Measurements from ENCODE around the gene USP47.

USP47 gene

DNA sequence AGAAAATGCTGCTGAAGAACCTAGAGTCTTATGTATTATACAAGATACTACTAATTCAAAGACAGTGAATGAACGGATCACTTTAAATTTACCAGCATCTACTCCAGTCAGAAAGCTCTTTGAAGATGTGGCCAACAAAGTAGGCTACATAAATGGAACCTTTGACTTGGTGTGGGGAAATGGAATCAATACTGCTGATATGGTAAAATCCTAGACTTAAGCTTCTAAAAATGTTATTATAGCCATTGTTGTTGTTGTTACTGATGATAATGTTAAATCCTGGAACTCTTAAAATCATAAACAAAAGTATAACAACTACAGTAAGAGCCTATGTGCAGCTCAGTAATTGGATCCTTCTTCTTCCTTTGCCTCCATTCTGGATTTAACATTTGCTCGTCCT is 38.4 kb downstream of the USP47 start:
- TF ChIP-seq, protein P1, sequence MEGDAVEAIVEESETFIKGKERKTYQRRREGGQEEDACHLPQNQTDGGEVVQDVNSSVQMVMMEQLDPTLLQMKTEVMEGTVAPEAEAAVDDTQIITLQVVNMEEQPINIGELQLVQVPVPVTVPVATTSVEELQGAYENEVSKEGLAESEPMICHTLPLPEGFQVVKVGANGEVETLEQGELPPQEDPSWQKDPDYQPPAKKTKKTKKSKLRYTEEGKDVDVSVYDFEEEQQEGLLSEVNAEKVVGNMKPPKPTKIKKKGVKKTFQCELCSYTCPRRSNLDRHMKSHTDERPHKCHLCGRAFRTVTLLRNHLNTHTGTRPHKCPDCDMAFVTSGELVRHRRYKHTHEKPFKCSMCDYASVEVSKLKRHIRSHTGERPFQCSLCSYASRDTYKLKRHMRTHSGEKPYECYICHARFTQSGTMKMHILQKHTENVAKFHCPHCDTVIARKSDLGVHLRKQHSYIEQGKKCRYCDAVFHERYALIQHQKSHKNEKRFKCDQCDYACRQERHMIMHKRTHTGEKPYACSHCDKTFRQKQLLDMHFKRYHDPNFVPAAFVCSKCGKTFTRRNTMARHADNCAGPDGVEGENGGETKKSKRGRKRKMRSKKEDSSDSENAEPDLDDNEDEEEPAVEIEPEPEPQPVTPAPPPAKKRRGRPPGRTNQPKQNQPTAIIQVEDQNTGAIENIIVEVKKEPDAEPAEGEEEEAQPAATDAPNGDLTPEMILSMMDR (IDR thresholded peaks at IDR 0.05; ENCODE audit: low read depth, low read length, missing control alignments): no peak
- no peak for DNase-seq (ENCODE audit: extremely low read depth, low read depth)
- H3K4me3 ChIP-seq (replicated peaks; ENCODE audit: low read depth, low read length): no peak overlapping the region

DNA sequence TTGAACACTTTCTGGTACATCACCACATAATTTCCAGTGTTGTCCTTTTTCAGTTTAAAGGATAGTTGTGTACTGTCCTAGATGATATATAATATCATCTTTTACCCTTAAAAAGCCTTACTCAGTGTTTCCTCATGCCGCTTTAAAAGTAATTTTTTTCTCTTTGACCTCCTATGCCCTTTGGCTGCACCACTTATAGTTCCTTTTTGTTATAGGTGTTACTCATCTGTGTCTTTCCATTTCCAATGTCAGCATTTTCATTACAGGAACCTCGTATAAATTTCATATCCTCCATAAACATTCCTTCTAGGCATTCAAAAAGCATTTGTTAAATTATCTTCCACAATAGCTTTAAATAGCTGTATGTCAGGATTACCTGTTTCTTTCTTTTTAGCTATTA is 40.8 kb downstream of the USP47 start:
- no peak overlapping the region for H3K4me3 ChIP-seq (replicated peaks; ENCODE audit: low read depth, low read length)
- TF ChIP-seq, protein P1 (IDR thresholded peaks at IDR 0.05; ENCODE audit: low read depth, low read length, missing control alignments): no peak
- DNase-seq (ENCODE audit: extremely low read depth, low read depth): no peak

GRCh38 chr11:11884351-11884750 is 42.6 kb downstream of the USP47 start:
- H3K4me3 ChIP-seq (replicated peaks; ENCODE audit: low read depth, low read length): no peak overlapping the region
- TF ChIP-seq, protein P1 (IDR thresholded peaks at IDR 0.05; ENCODE audit: low read depth, low read length, missing control alignments): no peak
- DNase-seq (ENCODE audit: extremely low read depth, low read depth): no peak

DNA sequence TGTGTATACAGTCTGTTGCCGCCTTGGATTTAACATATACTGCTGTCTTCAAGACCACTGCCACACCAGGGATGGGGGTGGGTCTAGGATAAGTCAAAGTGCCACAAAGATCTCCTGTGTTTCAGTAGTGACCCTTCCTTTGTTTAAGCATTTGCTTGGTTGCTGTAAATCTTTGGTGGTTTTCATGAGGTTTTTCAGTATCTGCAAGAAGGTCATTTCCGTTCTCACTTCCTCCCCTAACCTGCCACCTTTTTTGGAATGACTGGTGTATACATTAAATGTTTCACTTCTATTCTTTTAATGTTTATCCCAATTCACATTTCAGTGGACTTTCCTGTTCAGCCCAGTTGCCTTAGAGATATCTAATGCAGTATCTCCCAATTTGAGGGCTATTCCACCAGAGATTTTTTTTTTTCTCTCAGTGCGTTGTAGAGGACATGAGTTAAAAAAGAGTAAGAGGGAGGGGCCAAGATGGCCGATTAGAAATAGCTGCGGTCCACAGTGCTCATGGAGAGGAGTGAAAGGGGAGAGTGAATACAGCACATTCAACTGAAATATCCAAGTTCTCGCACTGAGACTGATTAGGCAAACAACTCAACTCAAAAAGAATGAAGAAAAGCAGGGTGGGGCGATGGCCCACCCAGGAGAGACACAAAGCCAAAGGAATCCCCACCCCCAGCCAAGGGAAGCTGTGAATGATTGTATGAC is 43.2 kb downstream of the USP47 start:
- TF ChIP-seq, protein P1 (IDR thresholded peaks at IDR 0.05; ENCODE audit: low read depth, low read length, missing control alignments): no peak
- no peak overlapping the region for H3K4me3 ChIP-seq (replicated peaks; ENCODE audit: low read depth, low read length)

GRCh38 chr11:11894486-11894885 is 52.7 kb downstream of the USP47 start:
- H3K4me3 ChIP-seq (replicated peaks; ENCODE audit: low read depth, low read length): no peak overlapping the region
- DNase-seq (ENCODE audit: extremely low read depth, low read depth): no peak
- TF ChIP-seq, protein P1 (IDR thresholded peaks at IDR 0.05; ENCODE audit: low read depth, low read length, missing control alignments): no peak

More for the DNA sequence above, 43.2 kb downstream of the USP47 start:
- no peak for DNase-seq (ENCODE audit: extremely low read depth, low read depth)

GRCh38 chr11:11895672-11896071 is 53.9 kb downstream of the USP47 start:
- H3K4me3 ChIP-seq (replicated peaks; ENCODE audit: low read depth, low read length): no peak overlapping the region
- DNase-seq (ENCODE audit: extremely low read depth, low read depth): no peak
- TF ChIP-seq, protein P1 (IDR thresholded peaks at IDR 0.05; ENCODE audit: low read depth, low read length, missing control alignments): peak; percentile 5

DNA sequence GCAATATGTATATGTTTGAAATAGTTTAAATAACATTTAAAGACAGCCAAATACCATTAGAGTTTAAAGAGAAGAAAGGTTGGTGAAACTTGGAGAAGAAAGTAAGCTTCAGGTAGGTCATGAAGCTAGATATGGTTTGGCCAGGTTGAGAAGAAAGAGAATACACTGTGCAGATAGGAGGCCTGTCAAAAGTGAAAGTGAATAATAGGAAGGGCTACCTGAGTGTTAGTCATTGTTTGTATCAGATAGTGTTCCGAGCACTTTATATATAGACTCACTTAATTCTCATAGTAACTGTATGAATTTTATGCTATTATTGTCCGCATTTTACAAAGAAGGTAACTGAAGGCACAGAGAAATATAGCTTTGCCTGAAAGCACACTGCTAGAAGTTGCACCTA is 56.9 kb downstream of the USP47 start:
- no peak for DNase-seq (ENCODE audit: extremely low read depth, low read depth)
- no peak overlapping the region for H3K4me3 ChIP-seq (replicated peaks; ENCODE audit: low read depth, low read length)
- TF ChIP-seq, protein P1 (IDR thresholded peaks at IDR 0.05; ENCODE audit: low read depth, low read length, missing control alignments): no peak

Measured in HFF-Myc (cell line).